ENCODE results near the gene CENPT. TPM values are rescaled to one million over a fixed set of nuclear protein-coding genes. Genes with fewer than 3 reads are reported as not detected.
"Not testable (repeated sequence)": the region's sequence is repeated elsewhere in the genome, so short reads cannot be mapped to it uniquely, and the experiment has no call there.

The CENPT gene
- polyA plus RNA-seq, 2 donors, result 35.5 to 65.0 TPM

DNA sequence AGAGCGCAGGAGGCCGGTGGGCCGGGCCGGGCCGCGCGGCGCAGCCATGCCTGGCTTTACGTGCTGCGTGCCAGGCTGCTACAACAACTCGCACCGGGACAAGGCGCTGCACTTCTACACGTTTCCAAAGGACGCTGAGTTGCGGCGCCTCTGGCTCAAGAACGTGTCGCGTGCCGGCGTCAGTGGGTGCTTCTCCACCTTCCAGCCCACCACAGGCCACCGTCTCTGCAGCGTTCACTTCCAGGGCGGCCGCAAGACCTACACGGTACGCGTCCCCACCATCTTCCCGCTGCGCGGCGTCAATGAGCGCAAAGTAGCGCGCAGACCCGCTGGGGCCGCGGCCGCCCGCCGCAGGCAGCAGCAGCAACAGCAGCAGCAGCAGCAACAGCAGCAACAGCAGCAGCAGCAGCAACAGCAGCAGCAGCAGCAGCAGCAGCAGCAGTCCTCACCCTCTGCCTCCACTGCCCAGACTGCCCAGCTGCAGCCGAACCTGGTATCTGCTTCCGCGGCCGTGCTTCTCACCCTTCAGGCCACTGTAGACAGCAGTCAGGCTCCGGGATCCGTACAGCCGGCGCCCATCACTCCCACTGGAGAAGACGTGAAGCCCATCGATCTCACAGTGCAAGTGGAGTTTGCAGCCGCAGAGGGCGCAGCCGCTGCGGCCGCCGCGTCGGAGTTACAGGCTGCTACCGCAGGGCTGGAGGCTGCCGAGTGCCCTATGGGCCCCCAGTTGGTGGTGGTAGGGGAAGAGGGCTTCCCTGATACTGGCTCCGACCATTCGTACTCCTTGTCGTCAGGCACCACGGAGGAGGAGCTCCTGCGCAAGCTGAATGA is 4.8 kb downstream of the CENPT start:
- H3K36me3 ChIP-seq (ENCODE audit: control insufficient read depth in 2 of 2, insufficient read depth in 2 of 2, low read length in 1 of 2), result no peaks in the 10 kb centered on the region
- H3K4me1 ChIP-seq (ENCODE audit: control insufficient read depth in 2 of 2, insufficient read depth in 2 of 2, low read length in 1 of 2), result peaks cover 3 to 24% of the 10 kb centered on the region in 2 donors
- H3K9me3 ChIP-seq (ENCODE audit: control insufficient read depth in 2 of 2, insufficient read depth in 1 of 2, low read depth in 1 of 2, low read length in 1 of 2), result no peaks in the 10 kb centered on the region
- peak overlapping the region; percentile 100 for H3K27ac ChIP-seq (ENCODE audit: low read depth in 2 of 2, low read length in 1 of 2)
- 0 to 1% methylated on average over 66 to 67 of the region's 67 CpGs for WGBS, 2 donors
- H3K27me3 ChIP-seq (ENCODE audit: control insufficient read depth in 1 of 2, insufficient read depth in 2 of 2, low read length in 2 of 2), result no peaks in the 10 kb centered on the region
- H3K4me3 ChIP-seq (ENCODE audit: low read depth in 1 of 2, low read length in 2 of 2), result peak overlapping the region; percentile 78 to 90

DNA sequence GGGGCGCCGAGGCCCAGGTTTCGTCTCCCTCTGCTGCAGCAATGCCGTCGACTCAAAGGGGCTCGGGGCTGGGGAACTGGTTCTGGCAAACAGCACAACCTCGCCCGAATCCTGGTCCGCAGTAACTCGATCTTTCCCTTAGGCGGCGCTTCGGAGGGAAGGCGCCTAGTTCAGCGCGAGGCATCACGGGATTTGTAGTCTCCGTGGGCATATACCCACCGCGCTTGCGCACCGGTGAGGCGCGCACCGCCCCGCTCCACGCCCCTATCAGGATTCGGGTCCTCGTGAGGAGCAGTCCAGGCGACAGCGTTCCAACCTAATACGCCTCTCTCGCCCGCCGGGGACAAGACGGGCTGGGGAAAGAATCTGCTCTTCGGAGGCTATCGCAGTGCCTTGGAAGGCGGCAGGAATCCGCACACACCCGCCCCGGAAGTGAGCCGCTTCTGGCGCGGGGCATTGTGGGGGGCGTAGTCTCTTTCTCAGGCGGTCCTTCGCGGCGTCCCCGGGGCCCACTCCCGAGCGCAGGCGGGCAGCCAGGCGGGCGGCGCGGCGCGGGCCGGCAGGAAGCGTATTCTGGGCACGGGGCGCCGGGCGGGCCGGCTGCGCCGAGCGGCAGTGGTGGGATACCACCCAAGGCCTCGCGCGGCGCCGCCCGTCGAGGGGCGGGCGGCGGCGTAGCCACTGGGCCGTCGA is 5.5 kb downstream of the CENPT start, which contains the start of gene THAP11:
TSS of gene THAP11 (plus strand) at position 505 of the 693 bp plus-strand sequence. CDS start 235 bp downstream, outside the sequence.
- H3K36me3 ChIP-seq (ENCODE audit: control insufficient read depth in 2 of 2, insufficient read depth in 2 of 2, low read length in 1 of 2), result no peaks in the 10 kb centered on the region
- peak within 1 kb of the TSS; percentile 78 to 90 for H3K4me3 ChIP-seq (ENCODE audit: low read depth in 1 of 2, low read length in 2 of 2)
- H3K4me1 ChIP-seq (ENCODE audit: control insufficient read depth in 2 of 2, insufficient read depth in 2 of 2, low read length in 1 of 2), result peaks cover 3 to 24% of the 10 kb centered on the region in 2 donors
- peak within 1 kb of the TSS; percentile 100 for H3K27ac ChIP-seq (ENCODE audit: low read depth in 2 of 2, low read length in 1 of 2)
- WGBS, 2 donors, result 1% methylated on average over 72 to 83 of the region's 83 CpGs
- H3K27me3 ChIP-seq (ENCODE audit: control insufficient read depth in 1 of 2, insufficient read depth in 2 of 2, low read length in 2 of 2), result no peaks in the 10 kb centered on the region
- no peaks in the 10 kb centered on the region for H3K9me3 ChIP-seq (ENCODE audit: control insufficient read depth in 2 of 2, insufficient read depth in 1 of 2, low read depth in 1 of 2, low read length in 1 of 2)

DNA sequence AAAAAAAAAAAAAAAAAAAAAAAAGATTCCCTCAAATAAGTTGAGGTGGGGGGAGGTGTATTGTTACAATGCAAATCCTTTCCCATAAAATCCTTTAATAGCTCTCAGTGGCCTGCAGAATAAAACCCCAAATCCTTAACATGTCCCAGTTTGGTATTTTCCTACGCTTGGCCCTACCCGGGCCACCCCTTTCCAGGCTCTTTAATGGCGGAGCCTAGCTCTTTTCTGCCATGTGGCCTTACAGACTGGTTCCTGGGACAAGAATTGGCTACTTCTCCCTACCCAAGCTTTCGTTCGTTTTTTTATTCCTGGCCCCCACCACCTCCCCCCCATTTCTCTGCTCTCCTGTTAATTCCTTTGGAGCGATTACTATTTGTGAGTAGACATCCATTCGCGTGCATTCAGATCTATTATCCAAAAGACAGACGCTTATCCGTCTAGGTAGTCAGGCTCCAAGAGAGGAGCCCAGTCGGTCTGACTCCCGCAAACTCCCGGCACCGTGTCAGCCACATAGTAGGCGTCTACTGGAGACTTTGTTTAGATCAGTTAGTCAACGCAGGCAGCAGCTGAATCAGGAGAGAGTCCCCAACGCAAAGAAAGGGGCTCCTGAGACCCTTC is 6.2 kb downstream of the CENPT start:
- WGBS, 2 donors, result 37 to 47% methylated on average over 17 of the region's 17 CpGs
- peaks cover 3 to 24% of the 10 kb centered on the region in 2 donors for H3K4me1 ChIP-seq (ENCODE audit: control insufficient read depth in 2 of 2, insufficient read depth in 2 of 2, low read length in 1 of 2)
- H3K36me3 ChIP-seq (ENCODE audit: control insufficient read depth in 2 of 2, insufficient read depth in 2 of 2, low read length in 1 of 2), result no peaks in the 10 kb centered on the region
- H3K27ac ChIP-seq (ENCODE audit: low read depth in 2 of 2, low read length in 1 of 2), result peak overlapping the region; percentile 100
- peak overlapping the region; percentile 78 to 90 for H3K4me3 ChIP-seq (ENCODE audit: low read depth in 1 of 2, low read length in 2 of 2)
- H3K27me3 ChIP-seq (ENCODE audit: control insufficient read depth in 1 of 2, insufficient read depth in 2 of 2, low read length in 2 of 2), result no peaks in the 10 kb centered on the region
- no peaks in the 10 kb centered on the region for H3K9me3 ChIP-seq (ENCODE audit: control insufficient read depth in 2 of 2, insufficient read depth in 1 of 2, low read depth in 1 of 2, low read length in 1 of 2)

DNA sequence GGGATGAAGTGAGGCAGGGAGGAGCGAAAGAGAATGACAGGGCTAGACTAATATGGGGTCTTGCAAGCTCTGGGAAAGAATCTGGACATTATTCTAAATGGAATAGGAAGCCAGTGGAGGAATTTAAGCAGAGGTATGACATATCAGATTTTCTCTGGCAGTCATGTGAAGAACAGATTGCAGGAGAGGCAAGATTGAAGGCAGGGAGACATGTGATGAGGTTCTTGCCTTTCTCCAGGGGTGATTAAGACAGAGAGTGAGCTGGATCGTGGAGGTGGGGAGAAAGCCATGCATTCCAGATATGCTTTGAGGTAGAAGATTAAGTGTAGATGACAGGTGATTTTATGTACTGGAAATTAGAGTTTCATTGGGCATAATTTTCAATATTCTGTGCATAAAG is 9.7 kb downstream of the CENPT start:
- 90 to 92% methylated on average over 2 of the region's 2 CpGs for WGBS, 2 donors
- Histone ChIP-seq H3K9me3 (ENCODE audit: control insufficient read depth in 2 of 2, insufficient read depth in 1 of 2, low read depth in 1 of 2, low read length in 1 of 2) (no peaks in the 10 kb centered on the region), H3K36me3 (ENCODE audit: control insufficient read depth in 2 of 2, insufficient read depth in 2 of 2, low read length in 1 of 2) (no peaks in the 10 kb centered on the region), H3K4me3 (ENCODE audit: low read depth in 1 of 2, low read length in 2 of 2) (no peak overlapping the region), H3K4me1 (ENCODE audit: control insufficient read depth in 2 of 2, insufficient read depth in 2 of 2, low read length in 1 of 2) (peaks cover 0 to 5% of the 10 kb centered on the region in 2 donors), H3K27ac (ENCODE audit: low read depth in 2 of 2, low read length in 1 of 2) (no peak overlapping the region), H3K27me3 (ENCODE audit: control insufficient read depth in 1 of 2, insufficient read depth in 2 of 2, low read length in 2 of 2) (no peaks in the 10 kb centered on the region)

GRCh38 chr16:67837190-67837589 is 10.3 kb downstream of the CENPT start:
- peak overlapping the region in 1 of 2 donors; percentile 16 for H3K27ac ChIP-seq (ENCODE audit: low read depth in 2 of 2, low read length in 1 of 2)
- WGBS, 2 donors, result 62 to 66% methylated on average over 10 of the region's 10 CpGs
- not testable (repeated sequence) for H3K4me1 ChIP-seq (ENCODE audit: control insufficient read depth in 2 of 2, insufficient read depth in 2 of 2, low read length in 1 of 2); H3K4me3 ChIP-seq (ENCODE audit: low read depth in 1 of 2, low read length in 2 of 2); H3K27me3 ChIP-seq (ENCODE audit: control insufficient read depth in 1 of 2, insufficient read depth in 2 of 2, low read length in 2 of 2); H3K36me3 ChIP-seq (ENCODE audit: control insufficient read depth in 2 of 2, insufficient read depth in 2 of 2, low read length in 1 of 2); H3K9me3 ChIP-seq (ENCODE audit: control insufficient read depth in 2 of 2, insufficient read depth in 1 of 2, low read depth in 1 of 2, low read length in 1 of 2)

GRCh38 chr16:67834242-67834614 is 13.3 kb downstream of the CENPT start:
- H3K4me1 ChIP-seq (ENCODE audit: control insufficient read depth in 2 of 2, insufficient read depth in 2 of 2, low read length in 1 of 2), result peaks cover 0 to 4% of the 10 kb centered on the region in 2 donors
- 79 to 83% methylated on average over 10 of the region's 10 CpGs for WGBS, 2 donors
- no peaks in the 10 kb centered on the region for H3K27me3 ChIP-seq (ENCODE audit: control insufficient read depth in 1 of 2, insufficient read depth in 2 of 2, low read length in 2 of 2)
- peak overlapping the region in 1 of 2 donors; percentile 89 for H3K4me3 ChIP-seq (ENCODE audit: low read depth in 1 of 2, low read length in 2 of 2)
- no peaks in the 10 kb centered on the region for H3K9me3 ChIP-seq (ENCODE audit: control insufficient read depth in 2 of 2, insufficient read depth in 1 of 2, low read depth in 1 of 2, low read length in 1 of 2)
- peaks cover 9 to 27% of the 10 kb centered on the region in 2 donors for H3K36me3 ChIP-seq (ENCODE audit: control insufficient read depth in 2 of 2, insufficient read depth in 2 of 2, low read length in 1 of 2)
- H3K27ac ChIP-seq (ENCODE audit: low read depth in 2 of 2, low read length in 1 of 2), result no peak overlapping the region

DNA sequence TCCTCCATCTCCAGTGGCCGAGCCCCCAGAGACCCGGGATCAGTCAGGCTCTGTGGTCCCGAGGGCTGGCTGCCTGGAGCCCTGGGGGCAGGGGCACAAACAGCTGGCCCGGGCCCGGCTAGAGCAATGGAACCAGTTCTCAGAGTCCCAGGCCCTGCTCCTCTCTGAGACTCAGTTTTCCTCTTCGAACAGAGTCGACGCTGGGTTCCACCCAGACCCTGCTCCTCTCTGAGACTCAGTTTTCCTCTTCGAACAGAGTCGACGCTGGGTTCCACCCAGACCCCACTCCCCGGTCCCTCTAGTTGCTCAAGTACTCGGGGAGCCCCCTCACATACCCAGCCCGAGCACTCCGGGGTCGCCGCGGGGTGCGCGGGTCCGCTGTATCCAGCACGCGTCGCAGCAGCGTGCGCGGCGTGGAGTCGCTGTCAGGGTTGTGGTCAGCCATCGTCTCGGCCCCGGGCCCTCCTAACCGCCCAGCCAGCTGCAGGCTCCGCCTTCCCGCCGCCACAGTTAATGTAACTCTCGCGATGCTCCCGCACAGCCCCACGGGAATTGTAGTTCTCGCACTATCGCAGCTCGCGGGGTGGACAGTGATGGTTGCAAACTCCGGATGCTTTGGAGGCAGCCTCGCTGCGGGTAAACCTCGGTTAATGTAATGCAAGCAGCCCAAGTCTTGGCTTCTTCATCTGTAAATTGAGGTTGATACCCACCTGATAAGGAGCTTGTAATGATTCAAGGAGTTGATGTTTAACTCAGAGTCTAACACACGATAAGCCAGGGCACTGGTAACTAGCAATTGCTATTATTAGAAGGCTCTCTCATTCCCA is 13.9 kb downstream of the CENPT start:
- peak overlapping the region; percentile 76 to 89 for H3K4me3 ChIP-seq (ENCODE audit: low read depth in 1 of 2, low read length in 2 of 2)
- H3K27ac ChIP-seq (ENCODE audit: low read depth in 2 of 2, low read length in 1 of 2), result peak overlapping the region; percentile 22 to 85
- H3K27me3 ChIP-seq (ENCODE audit: control insufficient read depth in 1 of 2, insufficient read depth in 2 of 2, low read length in 2 of 2), result no peaks in the 10 kb centered on the region
- 0% methylated on average over 49 of the region's 49 CpGs for WGBS, 2 donors
- H3K9me3 ChIP-seq (ENCODE audit: control insufficient read depth in 2 of 2, insufficient read depth in 1 of 2, low read depth in 1 of 2, low read length in 1 of 2), result no peaks in the 10 kb centered on the region
- peaks cover 0 to 4% of the 10 kb centered on the region in 2 donors for H3K4me1 ChIP-seq (ENCODE audit: control insufficient read depth in 2 of 2, insufficient read depth in 2 of 2, low read length in 1 of 2)
- peaks cover 13 to 32% of the 10 kb centered on the region in 2 donors for H3K36me3 ChIP-seq (ENCODE audit: control insufficient read depth in 2 of 2, insufficient read depth in 2 of 2, low read length in 1 of 2)

GRCh38 chr16:67833030-67833414 is 14.5 kb downstream of the CENPT start:
- no peaks in the 10 kb centered on the region for H3K9me3 ChIP-seq (ENCODE audit: control insufficient read depth in 2 of 2, insufficient read depth in 1 of 2, low read depth in 1 of 2, low read length in 1 of 2)
- peak overlapping the region; percentile 76 to 89 for H3K4me3 ChIP-seq (ENCODE audit: low read depth in 1 of 2, low read length in 2 of 2)
- 2 to 4% methylated on average over 3 of the region's 3 CpGs for whole genome bisulfite sequencing, 2 donors
- H3K27me3 ChIP-seq (ENCODE audit: control insufficient read depth in 1 of 2, insufficient read depth in 2 of 2, low read length in 2 of 2), result no peaks in the 10 kb centered on the region
- H3K27ac ChIP-seq (ENCODE audit: low read depth in 2 of 2, low read length in 1 of 2), result peak overlapping the region; percentile 22 to 75
- peaks cover 17 to 38% of the 10 kb centered on the region in 2 donors for H3K36me3 ChIP-seq (ENCODE audit: control insufficient read depth in 2 of 2, insufficient read depth in 2 of 2, low read length in 1 of 2)
- peaks cover 0 to 4% of the 10 kb centered on the region in 2 donors for H3K4me1 ChIP-seq (ENCODE audit: control insufficient read depth in 2 of 2, insufficient read depth in 2 of 2, low read length in 1 of 2)

GRCh38 chr16:67828651-67829050 is 18.8 kb downstream of the CENPT start:
- WGBS, 2 donors, result 91 to 94% methylated on average over 4 of the region's 4 CpGs
- no peak overlapping the region for H3K4me3 ChIP-seq (ENCODE audit: low read depth in 1 of 2, low read length in 2 of 2)
- H3K27me3 ChIP-seq (ENCODE audit: control insufficient read depth in 1 of 2, insufficient read depth in 2 of 2, low read length in 2 of 2), result no peaks in the 10 kb centered on the region
- peaks cover 0 to 4% of the 10 kb centered on the region in 2 donors for H3K4me1 ChIP-seq (ENCODE audit: control insufficient read depth in 2 of 2, insufficient read depth in 2 of 2, low read length in 1 of 2)
- H3K27ac ChIP-seq (ENCODE audit: low read depth in 2 of 2, low read length in 1 of 2), result no peak overlapping the region
- peaks cover 19 to 48% of the 10 kb centered on the region in 2 donors for H3K36me3 ChIP-seq (ENCODE audit: control insufficient read depth in 2 of 2, insufficient read depth in 2 of 2, low read length in 1 of 2)
- no peaks in the 10 kb centered on the region for H3K9me3 ChIP-seq (ENCODE audit: control insufficient read depth in 2 of 2, insufficient read depth in 1 of 2, low read depth in 1 of 2, low read length in 1 of 2)
